ENCODE data around the gene CHTF18.
"Not testable (repeated sequence)": the region's sequence is repeated elsewhere in the genome, so short reads cannot be mapped to it uniquely, and the experiment has no call there.

The CHTF18 gene

DNA sequence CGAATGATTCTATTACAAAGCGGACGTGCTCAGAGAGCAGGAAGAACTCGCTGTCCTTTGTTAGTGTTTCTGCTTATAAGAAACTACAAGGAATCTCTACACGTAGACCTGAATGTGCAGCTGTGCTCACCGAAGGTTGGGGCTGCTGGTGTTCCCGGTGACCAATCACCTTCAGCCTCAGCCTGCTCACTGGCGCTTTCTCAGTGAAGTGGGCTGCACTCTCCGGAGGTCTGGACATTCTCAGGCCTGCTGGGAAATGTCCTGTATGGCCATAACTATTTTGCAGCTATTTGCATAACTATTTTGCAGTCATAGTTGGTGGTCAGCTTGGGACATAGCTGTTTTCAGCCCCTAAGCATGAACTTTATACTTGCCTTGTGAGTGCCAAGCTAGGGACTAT is 37.9 kb upstream of the CHTF18 start:
- H3K27me3 Mint-ChIP-seq (ENCODE audit: low read depth, poor library complexity), result peaks cover 48% of the 10 kb centered on the region
- peaks cover 24% of the 10 kb centered on the region for H3K4me1 Mint-ChIP-seq
- no peaks in the 10 kb centered on the region for H3K36me3 Mint-ChIP-seq (ENCODE audit: low read depth)
- H3K27ac Mint-ChIP-seq, result no peak overlapping the region
- H3K4me3 Mint-ChIP-seq, result no peak overlapping the region
- no peaks in the 10 kb centered on the region for H3K9me3 Mint-ChIP-seq
- DNase-seq, result no peak
- TF ChIP-seq, protein P1, sequence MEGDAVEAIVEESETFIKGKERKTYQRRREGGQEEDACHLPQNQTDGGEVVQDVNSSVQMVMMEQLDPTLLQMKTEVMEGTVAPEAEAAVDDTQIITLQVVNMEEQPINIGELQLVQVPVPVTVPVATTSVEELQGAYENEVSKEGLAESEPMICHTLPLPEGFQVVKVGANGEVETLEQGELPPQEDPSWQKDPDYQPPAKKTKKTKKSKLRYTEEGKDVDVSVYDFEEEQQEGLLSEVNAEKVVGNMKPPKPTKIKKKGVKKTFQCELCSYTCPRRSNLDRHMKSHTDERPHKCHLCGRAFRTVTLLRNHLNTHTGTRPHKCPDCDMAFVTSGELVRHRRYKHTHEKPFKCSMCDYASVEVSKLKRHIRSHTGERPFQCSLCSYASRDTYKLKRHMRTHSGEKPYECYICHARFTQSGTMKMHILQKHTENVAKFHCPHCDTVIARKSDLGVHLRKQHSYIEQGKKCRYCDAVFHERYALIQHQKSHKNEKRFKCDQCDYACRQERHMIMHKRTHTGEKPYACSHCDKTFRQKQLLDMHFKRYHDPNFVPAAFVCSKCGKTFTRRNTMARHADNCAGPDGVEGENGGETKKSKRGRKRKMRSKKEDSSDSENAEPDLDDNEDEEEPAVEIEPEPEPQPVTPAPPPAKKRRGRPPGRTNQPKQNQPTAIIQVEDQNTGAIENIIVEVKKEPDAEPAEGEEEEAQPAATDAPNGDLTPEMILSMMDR (IDR thresholded peaks at IDR 0.05), result no peak

DNA sequence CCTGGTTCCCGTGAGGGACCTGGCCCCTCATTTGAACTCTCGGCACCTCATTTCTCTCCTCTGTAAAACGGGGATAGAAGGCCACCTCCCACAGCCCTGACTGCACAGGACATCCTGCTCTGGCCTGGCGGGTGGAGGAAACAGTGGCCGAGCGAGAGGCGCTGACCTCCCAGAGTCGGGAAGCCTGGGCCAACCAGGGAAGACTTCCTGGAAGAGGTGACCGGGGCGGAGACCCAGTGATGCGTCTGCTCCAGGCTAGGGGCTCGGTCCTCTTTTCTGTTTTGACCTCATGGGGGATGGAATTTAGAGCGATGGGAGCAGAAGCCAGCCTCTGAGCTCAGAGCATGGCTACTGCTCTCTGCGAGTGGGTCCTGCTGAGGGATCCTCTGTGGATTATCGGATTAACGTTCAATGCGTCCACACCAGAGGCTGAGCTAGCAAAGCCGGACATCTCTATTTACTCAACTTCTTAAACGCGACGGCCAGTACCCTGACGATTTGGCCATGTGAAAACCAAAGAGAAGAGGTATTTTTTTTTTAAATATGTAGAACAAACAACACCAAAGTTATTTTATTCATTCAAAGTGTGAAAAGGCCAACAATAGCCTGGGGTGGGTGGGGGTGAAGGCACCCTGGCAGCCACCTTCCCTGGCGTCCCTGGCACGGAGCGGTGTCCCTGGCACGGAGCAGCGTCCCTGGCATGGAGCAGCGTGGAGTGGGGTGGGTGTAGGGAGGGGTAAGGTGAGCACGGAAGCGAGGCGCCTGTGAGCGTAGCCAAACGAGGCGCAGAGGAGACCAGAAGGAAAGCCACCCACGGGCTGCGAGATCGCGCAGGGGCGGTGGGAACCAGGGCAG is 37.0 kb upstream of the CHTF18 start:
- H3K27me3 Mint-ChIP-seq (ENCODE audit: low read depth, poor library complexity), result peaks cover 48% of the 10 kb centered on the region
- TF ChIP-seq, protein P1 (IDR thresholded peaks at IDR 0.05), result no peak
- no peaks in the 10 kb centered on the region for H3K36me3 Mint-ChIP-seq (ENCODE audit: low read depth)
- peaks cover 24% of the 10 kb centered on the region for H3K4me1 Mint-ChIP-seq
- H3K9me3 Mint-ChIP-seq, result peaks cover 2% of the 10 kb centered on the region
- H3K27ac Mint-ChIP-seq, result no peak overlapping the region
- no peak for DNase-seq
- H3K4me3 Mint-ChIP-seq, result no peak overlapping the region

DNA sequence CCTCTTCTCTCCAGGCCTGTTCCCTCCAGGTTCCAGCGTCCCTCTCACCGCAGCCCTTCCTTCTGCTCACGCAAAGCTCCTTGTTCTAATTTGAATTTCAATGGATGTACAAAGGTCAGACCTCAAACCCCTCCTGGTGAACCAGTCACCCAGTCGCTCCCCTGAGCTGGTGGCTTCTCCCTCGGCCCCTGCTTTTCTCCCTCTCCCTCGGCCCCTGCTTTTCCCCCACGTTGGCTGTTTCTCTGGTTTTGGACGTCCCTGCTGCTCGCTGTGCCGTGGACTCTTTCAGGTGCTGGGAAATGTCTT is 36.5 kb upstream of the CHTF18 start:
- peaks cover 48% of the 10 kb centered on the region for H3K27me3 Mint-ChIP-seq (ENCODE audit: low read depth, poor library complexity)
- H3K4me3 Mint-ChIP-seq, result no peak overlapping the region
- H3K9me3 Mint-ChIP-seq, result peaks cover 5% of the 10 kb centered on the region
- no peaks in the 10 kb centered on the region for H3K36me3 Mint-ChIP-seq (ENCODE audit: low read depth)
- H3K27ac Mint-ChIP-seq, result no peak overlapping the region
- H3K4me1 Mint-ChIP-seq, result peaks cover 24% of the 10 kb centered on the region
- no peak for DNase-seq
- TF ChIP-seq, protein P1 (IDR thresholded peaks at IDR 0.05), result no peak

DNA sequence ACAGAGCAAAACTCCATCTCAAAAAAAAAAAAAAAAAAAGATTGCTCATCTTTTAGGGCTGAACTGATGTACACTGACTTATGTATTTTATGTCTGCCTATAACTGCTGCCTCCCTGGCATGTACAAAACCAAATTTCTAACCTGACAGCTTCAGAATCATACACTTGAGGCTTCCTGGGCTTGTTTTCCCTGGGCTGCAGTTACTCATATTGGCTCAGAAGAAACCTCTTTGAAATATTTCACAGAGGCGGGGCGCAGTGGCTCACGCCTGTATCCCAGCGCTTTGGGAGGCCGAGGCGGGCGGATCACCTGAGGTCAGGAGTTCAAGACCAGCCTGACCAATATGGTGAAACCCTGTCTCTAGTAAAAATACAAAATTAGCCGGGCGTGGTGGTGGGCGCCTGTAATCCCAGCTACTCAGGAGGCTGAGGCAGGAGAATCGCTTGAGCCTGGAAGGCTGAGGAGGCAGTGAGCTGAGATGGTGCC is 34.3 kb upstream of the CHTF18 start:
- not testable (repeated sequence) for H3K27ac Mint-ChIP-seq; DNase-seq; H3K36me3 Mint-ChIP-seq (ENCODE audit: low read depth); H3K4me3 Mint-ChIP-seq
- H3K9me3 Mint-ChIP-seq, result peaks cover 11% of the 10 kb centered on the region
- peaks cover 45% of the 10 kb centered on the region for H3K27me3 Mint-ChIP-seq (ENCODE audit: low read depth, poor library complexity)
- peaks cover 31% of the 10 kb centered on the region for H3K4me1 Mint-ChIP-seq

DNA sequence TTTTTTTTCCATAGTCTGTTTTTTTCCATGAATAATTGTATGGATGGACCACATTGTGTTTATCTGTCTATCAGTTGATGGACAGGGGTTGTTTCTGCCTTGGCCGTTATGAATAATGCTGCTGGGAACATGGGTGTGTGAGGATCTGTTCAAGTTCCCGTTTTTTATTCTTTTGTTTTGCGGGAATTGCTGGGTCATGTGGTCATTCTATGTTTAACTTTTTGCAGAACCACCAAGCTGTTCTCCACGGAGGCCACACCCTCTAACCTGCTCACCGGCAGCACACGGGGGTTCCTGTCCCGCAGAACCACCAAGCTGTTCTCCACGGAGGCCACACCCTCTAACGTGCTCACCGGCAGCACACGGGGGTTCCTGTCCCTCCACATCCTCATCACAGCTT is 33.8 kb upstream of the CHTF18 start:
- Mint-ChIP-seq H3K27ac (no peak overlapping the region), H3K27me3 (ENCODE audit: low read depth, poor library complexity) (peaks cover 45% of the 10 kb centered on the region), H3K9me3 (peaks cover 11% of the 10 kb centered on the region), H3K4me3 (no peak overlapping the region), H3K4me1 (peaks cover 34% of the 10 kb centered on the region), H3K36me3 (ENCODE audit: low read depth) (no peaks in the 10 kb centered on the region)
- DNase-seq, result no peak
- TF ChIP-seq, protein P1 (IDR thresholded peaks at IDR 0.05), result no peak

DNA sequence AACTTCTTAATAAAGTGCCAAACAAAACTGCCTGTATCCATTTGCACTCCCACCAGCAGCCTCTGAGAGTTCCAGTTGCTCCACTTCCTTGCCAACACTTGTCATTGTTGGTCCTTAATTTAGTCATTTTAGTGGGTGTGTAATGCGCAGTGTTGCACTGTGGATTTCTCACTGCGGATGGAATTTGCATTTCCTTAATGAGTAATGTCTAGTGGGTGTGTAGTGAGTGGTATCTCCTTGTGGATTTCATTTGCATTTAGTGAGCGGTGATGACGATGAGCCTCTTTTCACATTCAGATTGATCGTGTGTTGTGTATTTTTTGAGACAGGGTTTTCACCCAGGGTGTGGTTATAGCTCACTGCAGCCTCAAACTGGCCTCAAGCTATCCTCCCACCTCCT is 32.0 kb upstream of the CHTF18 start:
- no peak for DNase-seq
- H3K27ac Mint-ChIP-seq, result no peak overlapping the region
- peaks cover 32% of the 10 kb centered on the region for H3K4me1 Mint-ChIP-seq
- H3K27me3 Mint-ChIP-seq (ENCODE audit: low read depth, poor library complexity), result peaks cover 33% of the 10 kb centered on the region
- peaks cover 11% of the 10 kb centered on the region for H3K9me3 Mint-ChIP-seq
- no peaks in the 10 kb centered on the region for H3K36me3 Mint-ChIP-seq (ENCODE audit: low read depth)
- H3K4me3 Mint-ChIP-seq, result no peak overlapping the region
- TF ChIP-seq, protein P1 (IDR thresholded peaks at IDR 0.05), result no peak

All from nephron progenitor cell (in vitro differentiated cells).